Mesothelial cell of epicardium (in vitro differentiated cells): ENCODE data around the gene LITAF. TPM values are rescaled to one million over a fixed set of nuclear protein-coding genes. Genes with fewer than 3 reads are reported as not detected.

ENCODE experiments used
- DNase-seq, 2 experiments: peaks; one replicate each; pipeline ENCODE4 v3.0.0; 2021; ENCODE audit warnings: low spot score in 2 of 2; ENCODE audit not compliant: unreplicated experiment in 2 of 2
- H3K27ac Mint-ChIP-seq: 2 replicates; pipeline ENCODE4 v1.8.0; 2021; ENCODE audit warnings: mixed read lengths
- H3K27me3 Mint-ChIP-seq: 2 replicates; pipeline ENCODE4 v1.8.0; 2021; ENCODE audit warnings: low read depth, mixed read lengths
- H3K36me3 Mint-ChIP-seq: 2 replicates; pipeline ENCODE4 v1.8.0; 2021; ENCODE audit warnings: mixed read lengths
- H3K4me1 Mint-ChIP-seq: 2 replicates; pipeline ENCODE4 v1.8.0; 2021; ENCODE audit warnings: mixed read lengths
- H3K4me3 Mint-ChIP-seq: 2 replicates; pipeline ENCODE4 v1.8.0; 2021; ENCODE audit warnings: mild to moderate bottlenecking, moderate library complexity, mixed read lengths
- H3K9me3 Mint-ChIP-seq: 2 replicates; pipeline ENCODE4 v1.8.0; 2021; ENCODE audit warnings: mixed read lengths
- total RNA-seq: library from RNA; stranded (reverse); gene quantifications from 3 replicates; pipeline ENCODE4 v1.2.1, GENCODE V29; 2021
- TF ChIP-seq, protein P1 (sequence below): fragments of 200-600 bp; sonication (generic); IDR thresholded peaks from one replicate; pipeline ENCODE4 v1.5.0; 2021; ENCODE audit warnings: antibody characterized with exemption; ENCODE audit not compliant: unreplicated experiment

LITAF gene
- total RNA-seq, 1 donor from 2014 or later: 60.8 TPM

DNA sequence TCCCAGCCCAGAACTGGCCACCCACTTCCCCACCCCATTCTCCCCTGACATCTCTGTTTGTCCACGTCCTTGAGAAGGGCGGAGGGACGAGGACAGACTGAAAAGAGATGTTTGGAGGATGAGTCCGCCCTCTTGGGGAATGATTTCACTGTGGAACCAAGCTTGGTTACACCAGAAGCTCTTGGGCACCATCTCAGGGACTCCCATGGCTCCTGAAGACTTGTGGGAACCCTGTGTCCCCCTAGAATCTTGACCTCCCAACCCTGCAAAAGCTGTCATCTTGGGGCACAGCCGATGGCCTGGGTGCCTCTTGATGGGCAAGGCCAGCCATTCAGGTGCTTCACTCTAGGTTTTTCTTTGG lies 25.9 kb upstream of the LITAF start:
- no peaks in the 10 kb centered on the region for H3K9me3 Mint-ChIP-seq
- no peaks in the 10 kb centered on the region for H3K36me3 Mint-ChIP-seq
- TF ChIP-seq, protein P1, sequence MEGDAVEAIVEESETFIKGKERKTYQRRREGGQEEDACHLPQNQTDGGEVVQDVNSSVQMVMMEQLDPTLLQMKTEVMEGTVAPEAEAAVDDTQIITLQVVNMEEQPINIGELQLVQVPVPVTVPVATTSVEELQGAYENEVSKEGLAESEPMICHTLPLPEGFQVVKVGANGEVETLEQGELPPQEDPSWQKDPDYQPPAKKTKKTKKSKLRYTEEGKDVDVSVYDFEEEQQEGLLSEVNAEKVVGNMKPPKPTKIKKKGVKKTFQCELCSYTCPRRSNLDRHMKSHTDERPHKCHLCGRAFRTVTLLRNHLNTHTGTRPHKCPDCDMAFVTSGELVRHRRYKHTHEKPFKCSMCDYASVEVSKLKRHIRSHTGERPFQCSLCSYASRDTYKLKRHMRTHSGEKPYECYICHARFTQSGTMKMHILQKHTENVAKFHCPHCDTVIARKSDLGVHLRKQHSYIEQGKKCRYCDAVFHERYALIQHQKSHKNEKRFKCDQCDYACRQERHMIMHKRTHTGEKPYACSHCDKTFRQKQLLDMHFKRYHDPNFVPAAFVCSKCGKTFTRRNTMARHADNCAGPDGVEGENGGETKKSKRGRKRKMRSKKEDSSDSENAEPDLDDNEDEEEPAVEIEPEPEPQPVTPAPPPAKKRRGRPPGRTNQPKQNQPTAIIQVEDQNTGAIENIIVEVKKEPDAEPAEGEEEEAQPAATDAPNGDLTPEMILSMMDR: no peak
- no peak overlapping the region for H3K4me3 Mint-ChIP-seq
- no peak overlapping the region for H3K27ac Mint-ChIP-seq
- no peaks in the 10 kb centered on the region for H3K27me3 Mint-ChIP-seq
- H3K4me1 Mint-ChIP-seq: peaks cover 19% of the 10 kb centered on the region
- DNase-seq: no peak

GRCh38 chr16:11611871-11612664 lies 25.3 kb upstream of the LITAF start:
- Mint-ChIP-seq H3K36me3 (no peaks in the 10 kb centered on the region), H3K4me3 (no peak overlapping the region), H3K9me3 (no peaks in the 10 kb centered on the region), H3K27me3 (no peaks in the 10 kb centered on the region), H3K4me1 (peaks cover 19% of the 10 kb centered on the region), H3K27ac (no peak overlapping the region)
- TF ChIP-seq, protein P1: no peak
- DNase-seq: no peak

GRCh38 chr16:11610580-11610979 lies 23.9 kb upstream of the LITAF start:
- TF ChIP-seq, protein P1: no peak
- H3K27me3 Mint-ChIP-seq: no peaks in the 10 kb centered on the region
- no peak overlapping the region for H3K4me3 Mint-ChIP-seq
- no peaks in the 10 kb centered on the region for H3K36me3 Mint-ChIP-seq
- peaks cover 19% of the 10 kb centered on the region for H3K4me1 Mint-ChIP-seq
- no peaks in the 10 kb centered on the region for H3K9me3 Mint-ChIP-seq
- no peak for DNase-seq
- H3K27ac Mint-ChIP-seq: no peak overlapping the region

GRCh38 chr16:11610121-11610505 lies 23.4 kb upstream of the LITAF start:
- no peaks in the 10 kb centered on the region for H3K27me3 Mint-ChIP-seq
- H3K27ac Mint-ChIP-seq: no peak overlapping the region
- H3K36me3 Mint-ChIP-seq: no peaks in the 10 kb centered on the region
- H3K9me3 Mint-ChIP-seq: no peaks in the 10 kb centered on the region
- DNase-seq: no peak
- H3K4me3 Mint-ChIP-seq: no peak overlapping the region
- H3K4me1 Mint-ChIP-seq: peaks cover 19% of the 10 kb centered on the region
- TF ChIP-seq, protein P1: no peak

DNA sequence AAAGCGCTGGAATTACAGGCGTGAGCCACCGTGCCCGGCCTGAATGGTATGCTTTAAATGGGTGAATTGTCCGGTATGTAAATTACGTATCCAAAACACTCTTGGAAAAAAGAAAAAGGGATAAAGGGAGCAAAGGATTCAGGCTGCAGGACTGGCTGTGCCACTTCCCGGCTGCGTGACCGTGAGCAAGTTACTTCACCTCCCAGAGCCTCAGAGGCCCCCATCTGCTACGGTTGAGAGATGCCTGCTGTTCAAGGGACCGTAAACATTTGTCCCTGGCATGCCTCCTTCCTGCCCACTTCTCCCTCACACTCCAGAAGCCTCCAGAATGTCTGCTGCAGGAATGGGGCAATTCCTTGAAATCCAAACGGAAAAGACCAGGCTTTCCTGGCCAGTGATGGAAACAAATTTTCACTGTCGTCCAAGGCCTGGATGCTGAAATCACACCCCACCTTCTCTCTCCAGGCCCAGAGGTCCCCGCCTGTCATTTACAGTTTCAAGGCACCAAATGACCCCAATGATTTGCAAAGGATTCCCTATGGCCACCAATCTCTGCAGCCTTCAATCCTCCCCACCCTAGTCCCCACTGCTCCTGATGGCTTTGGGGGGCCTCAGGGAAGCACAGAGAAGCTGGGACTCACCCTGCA lies 22.9 kb upstream of the LITAF start:
- TF ChIP-seq, protein P1: no peak
- no peaks in the 10 kb centered on the region for H3K27me3 Mint-ChIP-seq
- no peak overlapping the region for H3K27ac Mint-ChIP-seq
- DNase-seq: no peak
- no peak overlapping the region for H3K4me3 Mint-ChIP-seq
- peaks cover 19% of the 10 kb centered on the region for H3K4me1 Mint-ChIP-seq
- no peaks in the 10 kb centered on the region for H3K9me3 Mint-ChIP-seq
- H3K36me3 Mint-ChIP-seq: no peaks in the 10 kb centered on the region
